Raji (cell line): ENCODE results near the gene LRTM2.

ENCODE experiments used
- POLR2A ChIP-seq: IDR thresholded peaks from 2 replicates; pipeline ENCODE4 v1.6.1; 2011; ENCODE audit warnings: low read depth, low read length, control low read depth; ENCODE audit not compliant: insufficient read depth

The LRTM2 gene

DNA sequence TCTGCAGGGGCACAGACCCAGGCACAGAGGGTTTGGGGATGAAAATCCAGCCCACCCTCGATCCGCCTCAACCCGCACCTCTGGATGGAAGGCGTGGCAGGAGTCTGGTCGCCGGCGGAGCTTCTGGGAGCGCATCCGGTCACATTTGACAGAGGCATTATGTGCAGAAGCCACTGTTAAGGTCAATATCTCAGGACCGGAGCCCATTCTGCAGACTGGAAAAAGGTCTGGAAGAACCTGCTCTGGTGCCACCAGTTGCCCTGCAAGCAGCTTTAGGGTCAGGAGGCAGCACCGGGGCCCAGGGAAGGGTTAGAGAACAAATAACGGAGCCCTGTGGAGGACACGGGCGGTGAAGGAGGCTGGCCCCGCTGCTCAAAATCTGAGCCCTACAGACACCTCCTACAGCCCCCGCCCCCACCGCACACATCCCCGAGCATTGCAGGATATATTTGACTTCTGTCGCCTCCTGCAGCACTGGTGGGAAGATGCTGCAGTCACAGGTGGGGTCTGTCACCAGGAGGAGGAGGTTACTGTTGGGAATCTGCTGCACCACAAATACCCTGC, 25.1 kb upstream of the LRTM2 start:
- no peak for TF ChIP-seq POLR2A

DNA sequence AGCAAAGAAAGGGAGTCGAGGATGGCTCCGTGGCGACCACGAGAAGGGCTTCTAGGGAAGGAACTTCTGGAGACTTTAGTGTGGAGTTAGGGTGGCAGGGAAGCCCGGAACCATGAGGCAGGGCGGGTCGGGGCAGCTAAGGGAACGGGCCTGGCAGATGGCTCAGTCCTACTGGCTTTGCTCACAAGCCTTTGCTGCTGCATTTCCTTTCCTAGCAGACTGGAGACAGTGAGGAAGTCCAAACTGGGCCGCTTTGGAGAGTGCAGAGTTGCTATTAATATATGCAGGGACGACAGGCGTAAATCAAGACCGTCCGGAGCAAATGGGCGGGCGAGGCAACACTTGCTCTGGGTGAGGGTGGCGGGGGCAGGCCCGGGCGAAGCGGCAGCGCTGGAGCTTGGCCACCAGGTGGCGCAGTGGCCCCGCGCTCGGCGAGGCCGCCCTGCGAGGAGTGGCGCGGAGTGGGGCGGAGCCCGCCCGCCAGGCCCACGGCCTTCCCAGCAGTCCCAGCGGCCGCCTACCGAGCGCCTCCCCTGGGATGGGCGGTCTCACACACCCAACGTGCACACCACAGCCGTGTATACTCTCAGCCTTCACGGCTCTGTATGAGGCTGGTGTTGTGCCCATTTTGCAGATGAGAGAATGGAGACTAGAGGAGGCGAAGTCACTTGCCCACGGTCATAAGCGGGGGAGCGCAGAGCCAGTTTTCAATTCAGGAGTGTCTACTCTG, 24.4 kb upstream of the LRTM2 start:
- TF ChIP-seq POLR2A: peak; percentile 94

DNA sequence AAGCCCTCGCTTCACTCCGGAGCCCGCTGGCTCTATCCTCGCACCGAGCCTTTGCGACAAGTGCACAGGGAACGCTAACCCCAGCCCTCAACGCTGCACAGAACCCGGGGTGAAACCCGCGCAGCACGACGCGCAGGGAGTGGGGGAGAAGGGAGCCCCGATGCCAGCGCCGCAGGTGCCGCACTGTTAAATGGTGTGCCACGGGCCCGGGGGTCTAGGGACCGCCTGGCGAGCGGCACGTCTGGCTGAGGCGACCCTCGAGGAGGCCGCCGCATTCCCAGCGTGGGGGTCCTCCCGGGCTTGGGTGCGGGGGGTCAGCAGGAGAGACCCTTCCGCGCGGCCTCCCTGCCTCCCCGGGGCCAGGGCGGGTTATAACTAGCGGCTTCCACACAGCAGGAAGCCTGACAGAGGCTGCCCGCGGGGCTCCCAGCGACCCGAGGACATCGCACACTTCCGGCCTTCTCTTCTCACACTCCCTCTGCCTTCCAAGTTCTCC, 23.8 kb upstream of the LRTM2 start:
- no peak for TF ChIP-seq POLR2A

DNA sequence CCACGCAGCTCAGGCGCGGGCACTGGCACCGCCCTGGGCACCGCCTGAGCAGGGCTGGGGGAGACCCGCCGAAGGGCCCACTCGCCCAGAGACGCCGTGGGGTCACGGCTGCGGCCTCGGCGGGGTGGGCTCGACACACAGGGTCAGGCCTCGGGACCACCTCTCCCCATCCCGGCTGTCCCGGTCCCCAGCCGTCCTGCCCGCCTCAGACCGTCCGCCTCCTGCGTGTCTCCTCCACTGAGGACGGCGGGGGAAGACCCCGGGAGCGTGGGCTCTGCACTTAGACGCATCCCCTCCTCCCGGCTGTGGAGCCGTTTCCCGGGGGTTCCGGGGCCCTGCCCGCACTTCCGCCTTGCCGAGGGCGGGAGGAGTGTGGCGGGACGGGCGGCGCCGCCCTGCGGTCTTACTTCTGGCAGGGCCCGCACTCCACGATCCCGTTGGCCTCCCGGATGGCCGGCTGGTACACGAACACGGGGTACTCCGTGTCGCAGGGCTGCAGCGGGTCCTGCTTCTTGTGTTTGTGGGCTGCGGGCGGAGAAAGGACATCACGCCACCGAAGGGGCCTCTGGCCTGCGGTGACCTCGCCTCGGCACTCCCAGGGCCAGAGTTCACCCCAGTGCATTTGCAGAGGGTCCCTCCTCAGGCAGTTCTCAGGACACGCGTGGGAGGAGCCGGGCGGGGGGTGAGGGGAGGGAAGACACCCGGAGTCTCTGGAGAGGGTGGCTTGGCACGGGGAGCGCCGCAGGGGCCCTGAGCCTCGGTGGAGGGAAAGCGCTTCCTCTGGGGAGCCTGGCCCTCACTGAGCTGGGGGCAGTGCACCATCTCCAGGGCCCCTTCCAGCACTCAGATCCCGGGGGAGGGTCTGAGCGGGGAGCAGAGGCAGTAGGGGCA, 23.1 kb upstream of the LRTM2 start:
- TF ChIP-seq POLR2A: no peak

DNA sequence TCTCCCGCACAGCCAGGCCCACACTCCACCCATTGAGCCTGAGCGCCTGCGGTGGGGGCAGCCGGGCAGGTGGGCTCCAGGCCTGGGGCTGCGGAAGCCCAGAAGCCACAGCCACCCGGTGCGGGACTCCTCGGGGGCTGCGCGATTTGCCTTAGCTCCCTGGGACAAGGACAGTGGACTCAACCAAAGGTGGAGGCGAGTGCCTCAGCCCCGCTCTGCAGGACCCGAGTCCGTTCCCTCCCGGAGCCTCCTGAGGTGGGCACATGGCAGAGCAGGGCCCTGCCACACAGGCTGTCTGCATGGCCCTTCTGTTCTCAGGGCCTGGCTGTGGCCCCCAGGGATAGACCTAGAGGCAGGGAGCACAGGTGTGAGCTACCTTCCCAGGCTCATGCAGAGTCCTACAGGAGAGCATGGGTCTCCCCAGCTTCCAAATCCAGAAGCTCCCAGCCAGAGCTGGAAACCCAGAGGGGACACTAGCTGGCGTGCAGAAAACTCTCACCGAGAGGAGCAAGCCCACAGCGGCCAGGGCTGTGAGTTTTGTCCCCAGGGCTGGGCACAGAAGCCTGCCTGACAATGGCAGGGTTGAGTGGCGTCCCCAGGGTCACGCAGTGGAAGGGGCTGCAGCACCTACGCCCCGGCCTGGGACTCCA, 22.2 kb upstream of the LRTM2 start:
- no peak for TF ChIP-seq POLR2A

DNA sequence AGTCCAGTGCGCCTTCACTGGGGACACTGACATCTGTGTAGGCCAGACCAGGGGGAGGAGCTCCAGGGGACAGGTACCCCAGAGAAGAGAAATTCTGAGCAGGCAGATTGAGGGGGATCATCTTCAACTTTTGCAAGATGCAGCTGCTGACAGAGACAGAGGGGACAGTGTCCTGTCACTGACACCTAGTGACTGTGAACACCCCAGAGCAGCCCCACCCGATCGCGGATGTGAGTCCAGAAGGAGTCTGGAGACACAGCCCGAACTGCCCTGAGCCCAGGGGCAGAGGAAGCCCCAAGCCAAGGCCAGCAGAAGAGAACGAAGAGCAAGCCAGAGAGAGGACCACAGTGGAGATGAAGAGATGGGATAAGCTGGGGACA, 21.7 kb upstream of the LRTM2 start:
- no peak for TF ChIP-seq POLR2A

DNA sequence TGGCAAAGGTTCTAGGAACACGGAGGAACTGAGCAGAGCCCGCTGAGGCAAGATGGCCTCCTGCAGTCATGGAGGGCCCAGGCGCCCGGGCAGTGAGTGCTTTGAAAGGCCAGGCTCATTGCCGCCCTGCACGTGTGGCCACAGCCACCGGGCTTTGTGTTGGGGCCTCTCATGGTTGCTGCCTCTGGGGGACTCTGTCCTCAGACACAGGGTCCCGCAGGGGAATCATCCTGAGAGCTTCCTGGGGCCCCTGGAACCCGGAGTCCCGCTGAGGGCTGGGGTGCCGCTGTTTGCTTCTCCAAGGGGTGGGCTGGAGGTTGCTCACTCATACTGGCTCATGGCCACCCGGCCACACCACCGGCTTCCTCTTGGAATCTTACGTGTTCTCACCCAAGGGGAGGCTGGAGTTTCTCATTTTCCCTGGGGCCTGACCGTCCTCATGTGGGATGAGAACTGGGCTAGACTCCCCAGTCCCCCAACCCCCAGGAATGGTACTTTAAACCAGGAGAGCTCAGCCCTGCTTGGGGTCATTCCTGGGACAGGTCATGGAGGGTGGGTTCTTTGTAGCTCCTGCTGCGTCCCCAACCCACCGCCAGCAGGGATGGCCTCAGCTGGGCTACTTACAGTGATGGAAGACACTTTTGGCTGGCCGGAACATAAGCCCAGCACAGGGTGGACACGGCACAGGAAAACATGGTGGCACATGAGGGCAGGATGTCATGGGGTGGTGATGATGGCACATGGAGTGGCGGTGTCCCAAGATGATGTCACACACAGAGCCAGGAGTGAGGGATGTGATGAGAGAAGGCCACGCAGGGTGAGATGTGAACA, 21.1 kb upstream of the LRTM2 start:
- no peak for TF ChIP-seq POLR2A

DNA sequence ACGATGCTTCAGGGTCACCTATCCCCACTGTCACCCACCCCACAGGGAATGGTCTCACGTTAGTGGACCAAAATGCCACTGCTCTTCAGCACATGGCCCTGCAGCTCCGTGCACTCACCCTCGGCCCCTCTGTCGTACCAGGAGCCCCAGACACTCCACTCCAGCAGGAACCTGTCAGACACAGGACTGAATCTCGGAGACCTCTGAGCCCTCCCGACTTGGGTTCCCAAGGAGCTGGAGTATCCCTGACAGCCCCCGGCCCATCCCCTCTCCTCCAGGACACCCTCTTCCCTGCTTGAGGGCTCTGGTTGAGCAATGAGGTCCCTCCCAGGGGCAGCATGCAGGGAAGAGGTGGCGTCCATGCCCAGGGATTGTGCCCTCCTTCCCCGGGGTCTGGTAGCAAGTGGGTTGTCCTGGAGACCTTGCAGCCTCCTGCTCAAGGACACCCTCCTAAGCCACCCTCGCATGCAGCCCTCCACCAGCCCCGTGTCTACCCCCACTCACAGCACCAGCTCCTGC, 20.4 kb upstream of the LRTM2 start:
- TF ChIP-seq POLR2A: no peak

DNA sequence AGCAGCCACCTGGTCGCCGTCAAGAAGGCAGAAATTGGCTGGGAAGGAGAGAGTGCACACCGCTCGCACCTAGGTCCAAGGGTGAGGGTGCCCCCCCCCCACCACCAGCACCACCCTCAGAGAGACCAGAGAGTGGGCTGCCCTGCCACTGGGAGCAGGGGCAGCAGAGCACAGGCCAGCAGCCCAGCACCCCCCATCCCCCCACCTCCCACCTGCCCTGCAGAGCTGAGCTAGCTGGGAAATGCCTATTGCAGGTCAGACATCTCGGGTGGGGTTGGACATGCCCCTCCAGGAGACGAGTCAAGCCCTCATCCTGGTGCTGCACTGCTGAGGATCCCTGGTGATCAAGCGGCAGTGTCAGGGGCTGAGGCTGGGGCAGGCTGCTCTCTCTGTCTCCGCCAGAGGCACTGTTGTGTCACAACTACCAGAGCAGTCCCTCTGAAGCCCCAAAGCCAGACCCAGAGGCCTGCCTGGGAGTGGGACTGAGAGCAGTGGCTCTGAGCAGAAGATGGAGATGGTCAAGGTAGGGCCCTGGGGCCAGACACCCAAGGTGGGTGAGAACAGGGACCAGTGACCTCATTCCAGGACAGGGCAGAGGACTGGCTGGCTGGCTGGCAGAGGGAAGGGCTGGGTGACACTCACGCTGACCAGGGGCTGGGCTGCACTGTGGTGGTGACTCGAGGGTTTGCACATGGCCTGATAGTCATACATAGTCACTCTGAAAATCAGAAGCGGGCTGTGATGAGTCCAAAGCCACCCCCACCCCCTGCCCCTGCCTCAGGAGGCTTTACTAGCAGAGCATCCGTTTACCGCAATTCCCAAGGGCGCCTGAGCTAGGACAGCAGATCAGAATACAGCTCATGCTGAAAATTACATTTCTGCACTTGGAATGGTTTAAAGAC, 19.7 kb upstream of the LRTM2 start:
- no peak for TF ChIP-seq POLR2A

DNA sequence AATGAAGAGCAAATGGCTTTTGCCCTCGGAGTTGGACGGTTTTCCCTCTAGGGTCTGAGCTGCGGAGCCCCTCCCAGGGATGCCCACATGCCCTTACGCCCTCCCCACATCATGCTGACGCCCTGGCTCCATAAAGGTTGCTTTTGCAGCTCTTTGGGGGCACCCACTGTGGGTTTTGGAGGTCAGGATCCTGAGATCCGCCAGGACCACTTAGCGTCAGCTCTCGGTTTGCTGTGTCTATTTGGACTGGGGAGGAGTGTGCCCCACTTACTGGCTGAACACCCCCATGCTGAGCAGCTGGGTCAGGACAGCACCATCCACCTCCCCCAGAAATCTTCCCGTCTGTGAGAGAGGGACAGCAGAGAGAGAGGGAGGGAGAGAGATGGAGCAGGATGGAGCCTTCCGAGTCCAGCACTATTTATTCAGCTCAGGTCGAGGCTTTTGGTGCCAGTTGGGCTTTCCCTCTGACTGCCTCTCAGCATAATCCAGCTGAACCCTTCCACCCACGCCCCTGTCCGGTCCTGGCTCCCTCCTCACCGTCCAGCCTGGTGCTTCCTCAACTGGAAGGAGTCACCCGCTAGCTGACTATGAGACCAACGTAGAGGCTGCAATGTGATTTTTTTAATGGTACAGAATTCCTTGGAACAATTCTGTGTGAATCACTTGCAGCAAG, 18.9 kb upstream of the LRTM2 start:
- no peak for TF ChIP-seq POLR2A

DNA sequence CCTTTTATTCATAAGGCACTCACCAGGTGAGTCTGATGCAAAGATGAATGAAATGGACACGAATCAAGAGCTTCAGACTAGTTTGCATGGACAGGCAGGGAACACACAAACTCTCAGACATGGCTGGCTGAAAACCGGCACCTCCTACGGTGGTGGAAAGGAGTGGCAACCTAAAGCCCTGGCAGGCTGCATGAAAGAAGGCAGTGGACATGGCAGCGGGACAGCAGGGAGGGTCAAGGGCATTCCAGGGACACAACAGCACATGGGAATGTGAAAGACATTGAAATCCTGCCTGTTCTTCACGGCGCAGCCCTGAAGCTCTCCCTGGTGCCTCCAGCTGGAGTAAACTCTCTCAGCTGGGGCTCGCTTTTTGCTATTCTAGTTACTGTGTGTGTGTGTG, 16.6 kb upstream of the LRTM2 start:
- TF ChIP-seq POLR2A: no peak

DNA sequence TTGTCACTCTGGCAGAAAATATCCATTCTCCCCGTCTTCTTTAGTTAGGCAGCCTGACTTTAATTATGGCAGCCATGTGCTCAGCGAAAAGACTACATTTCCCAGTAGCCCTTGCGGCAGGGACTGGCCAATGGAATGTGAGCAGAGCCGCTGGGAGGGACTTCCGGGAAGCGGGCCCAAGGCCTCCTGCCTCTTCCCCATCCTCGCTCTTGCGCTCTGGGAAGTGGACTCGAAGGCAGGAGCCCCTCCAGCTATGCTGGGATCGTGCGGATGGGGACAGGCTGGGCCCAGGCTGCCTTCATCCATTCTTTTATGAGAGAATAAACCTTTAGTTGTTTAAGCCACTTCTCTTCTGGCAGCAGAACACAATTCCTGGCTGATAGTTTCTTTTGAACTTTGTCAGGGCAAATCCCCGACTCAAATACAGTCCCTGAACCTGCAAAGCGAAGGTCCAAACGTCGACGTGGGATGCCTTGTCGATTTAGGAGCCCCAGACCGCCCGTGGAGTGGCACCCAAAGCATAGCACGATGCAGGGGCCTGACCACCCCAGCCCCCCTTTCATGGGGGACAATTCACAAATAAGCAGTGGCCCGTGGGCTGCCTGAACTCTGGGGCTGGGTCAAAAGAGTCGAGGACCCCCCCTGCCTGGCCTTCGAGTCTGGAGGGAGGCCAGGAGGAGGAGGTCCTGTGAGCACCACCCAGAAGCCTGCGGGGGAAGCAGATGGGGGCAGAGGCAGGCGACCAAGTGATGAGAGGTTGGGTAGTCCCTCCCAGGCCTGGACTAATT, 15.6 kb upstream of the LRTM2 start:
- TF ChIP-seq POLR2A: peak; percentile 71
